ENCODE data around the gene TTYH2.

The TTYH2 gene

GRCh38 chr17:74282587-74283370 lies 69.4 kb downstream of the TTYH2 start:
- no peak for TF ChIP-seq CTCF (IDR thresholded peaks at IDR 0.05; ENCODE audit: extremely low read depth, missing control alignments)
- no peak for DNase-seq (ENCODE audit: low spot score)

DNA sequence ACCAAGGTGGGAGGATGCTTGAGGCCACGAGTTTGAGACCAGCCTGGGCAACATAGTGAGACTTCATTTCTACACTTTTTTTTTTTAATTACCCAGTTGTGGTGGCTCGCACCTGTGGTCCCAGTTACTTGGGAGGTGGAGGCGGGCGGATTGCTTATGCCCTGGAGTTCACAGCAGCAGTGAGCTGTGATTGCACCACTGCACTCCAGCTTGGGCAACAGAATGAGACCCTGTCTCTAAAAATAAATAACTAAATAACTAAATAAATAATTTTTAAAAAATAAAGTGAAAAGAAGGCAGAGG lies 70.0 kb downstream of the TTYH2 start:
- no peak for TF ChIP-seq CTCF (IDR thresholded peaks at IDR 0.05; ENCODE audit: extremely low read depth, missing control alignments)
- no peak for DNase-seq (ENCODE audit: low spot score)

DNA sequence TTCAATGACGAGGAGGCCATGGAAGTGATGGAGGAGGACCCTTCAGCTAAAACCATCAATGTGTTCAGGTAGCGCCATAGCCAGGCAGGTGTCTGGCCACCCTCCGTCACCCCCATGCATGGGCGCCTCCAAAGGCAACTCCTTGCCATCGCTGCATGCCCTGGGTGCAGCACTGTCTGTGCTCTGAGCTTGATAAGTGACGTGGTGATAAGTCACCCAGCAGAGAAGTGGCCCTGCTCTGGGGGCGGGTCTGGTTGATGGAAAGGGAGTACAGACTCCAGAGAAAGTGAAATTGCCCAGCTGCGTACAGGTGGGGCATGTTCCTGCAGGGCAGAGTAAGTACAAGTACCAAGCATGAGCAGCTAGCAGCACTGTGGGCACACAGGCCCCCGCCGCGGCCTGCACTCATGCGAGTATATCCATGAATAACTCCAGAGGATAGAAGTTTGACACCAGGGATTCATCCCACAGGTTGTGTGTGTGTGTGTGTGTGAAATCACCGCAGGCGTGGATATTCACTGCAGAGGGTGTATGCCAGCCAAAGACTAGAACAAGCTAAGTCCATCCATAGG lies 73.7 kb downstream of the TTYH2 start:
- no peak for TF ChIP-seq CTCF (IDR thresholded peaks at IDR 0.05; ENCODE audit: extremely low read depth, missing control alignments)
- no peak for DNase-seq (ENCODE audit: low spot score)

- peak; percentile 53 for DNase-seq (ENCODE audit: low spot score)
- no peak for TF ChIP-seq CTCF (IDR thresholded peaks at IDR 0.05; ENCODE audit: extremely low read depth, missing control alignments)
Measured at GRCh38 chr17:74288785-74289184, 75.4 kb downstream of the TTYH2 start.

DNA sequence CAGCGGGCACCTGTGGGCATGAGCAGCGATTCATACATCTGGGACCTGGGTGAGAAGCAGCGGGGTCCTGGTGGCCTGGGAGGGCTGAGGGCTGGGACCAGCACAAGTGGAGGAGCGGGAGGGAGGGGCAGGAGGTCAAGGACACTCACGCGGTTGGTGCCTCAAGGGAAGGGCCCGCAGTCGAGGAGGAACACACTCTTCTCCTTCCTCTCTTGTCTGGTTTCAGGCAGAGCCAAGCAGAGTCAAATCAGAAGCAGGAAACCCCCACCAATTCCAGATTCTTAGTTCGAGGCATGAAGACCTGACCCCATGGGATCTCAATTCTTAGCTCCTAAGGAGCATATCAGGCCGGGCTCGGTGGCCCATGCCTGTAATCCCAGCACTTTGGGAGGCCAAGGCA lies 76.3 kb downstream of the TTYH2 start:
- DNase-seq (ENCODE audit: low spot score): no peak
- TF ChIP-seq CTCF (IDR thresholded peaks at IDR 0.05; ENCODE audit: extremely low read depth, missing control alignments): no peak

DNA sequence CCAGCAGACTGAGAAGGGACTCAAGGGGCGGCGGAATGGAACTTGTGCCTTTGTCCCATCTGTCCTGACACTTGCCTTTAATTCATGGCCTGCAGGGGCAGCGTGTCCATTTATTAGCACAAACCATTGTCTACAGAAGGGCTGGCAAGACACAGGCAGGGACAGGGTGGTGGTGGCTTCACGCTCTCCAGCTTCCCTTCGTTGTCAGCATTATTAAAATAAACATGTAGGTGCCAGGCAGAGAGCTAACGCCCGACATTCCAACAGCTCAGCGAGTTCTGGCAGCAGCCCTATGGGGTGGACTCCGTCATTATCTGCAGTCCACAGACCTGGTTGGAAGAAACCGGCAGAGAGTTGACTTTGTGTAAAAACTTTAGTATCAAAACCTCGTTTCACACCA lies 77.0 kb downstream of the TTYH2 start:
- TF ChIP-seq CTCF (IDR thresholded peaks at IDR 0.05; ENCODE audit: extremely low read depth, missing control alignments): no peak
- no peak for DNase-seq (ENCODE audit: low spot score)

GRCh38 chr17:74292495-74292894 lies 79.1 kb downstream of the TTYH2 start:
- no peak for TF ChIP-seq CTCF (IDR thresholded peaks at IDR 0.05; ENCODE audit: extremely low read depth, missing control alignments)
- no peak for DNase-seq (ENCODE audit: low spot score)
